AG10803 (cell line): ENCODE measurements around the gene KMT2D.
"Not testable (repeated sequence)": the region's sequence is repeated elsewhere in the genome, so short reads cannot be mapped to it uniquely, and the experiment has no call there.

Source experiments
- DNase-seq: peaks from one replicate; pipeline ENCODE4 v3.0.0; 2010; ENCODE audit warnings: low read depth
- H3K4me3 ChIP-seq: 2 replicates; pipeline ENCODE4 v1.5.1; 2011; ENCODE audit warnings: mild to moderate bottlenecking, low read length, control low read depth
- TF ChIP-seq, protein P1 (sequence below): conservative IDR thresholded peaks from 2 replicates; pipeline ENCODE4 v1.5.1; 2011; ENCODE audit warnings: mild to moderate bottlenecking, low read length, control low read depth, inconsistent platforms

The KMT2D gene

DNA sequence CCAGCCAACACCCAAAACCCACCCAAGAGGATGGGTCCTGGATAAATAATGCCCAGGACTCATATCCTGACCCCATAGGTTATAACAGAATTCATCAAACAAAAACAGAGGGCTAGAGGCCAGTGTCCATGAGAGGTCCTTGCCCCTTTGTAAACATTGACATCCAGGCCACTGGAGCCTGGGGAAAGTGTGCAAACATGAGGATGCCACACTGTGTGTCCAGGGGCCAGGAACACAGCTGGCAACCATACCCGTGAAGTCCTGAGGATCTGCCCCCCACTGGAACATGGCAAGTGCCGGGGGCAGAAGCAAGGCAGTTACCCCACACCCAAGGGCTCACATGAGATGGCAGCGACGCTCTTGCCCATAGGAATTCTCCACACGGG lies 4.2 kb upstream of the KMT2D start:
- no peak overlapping the region for H3K4me3 ChIP-seq
- TF ChIP-seq, protein P1, sequence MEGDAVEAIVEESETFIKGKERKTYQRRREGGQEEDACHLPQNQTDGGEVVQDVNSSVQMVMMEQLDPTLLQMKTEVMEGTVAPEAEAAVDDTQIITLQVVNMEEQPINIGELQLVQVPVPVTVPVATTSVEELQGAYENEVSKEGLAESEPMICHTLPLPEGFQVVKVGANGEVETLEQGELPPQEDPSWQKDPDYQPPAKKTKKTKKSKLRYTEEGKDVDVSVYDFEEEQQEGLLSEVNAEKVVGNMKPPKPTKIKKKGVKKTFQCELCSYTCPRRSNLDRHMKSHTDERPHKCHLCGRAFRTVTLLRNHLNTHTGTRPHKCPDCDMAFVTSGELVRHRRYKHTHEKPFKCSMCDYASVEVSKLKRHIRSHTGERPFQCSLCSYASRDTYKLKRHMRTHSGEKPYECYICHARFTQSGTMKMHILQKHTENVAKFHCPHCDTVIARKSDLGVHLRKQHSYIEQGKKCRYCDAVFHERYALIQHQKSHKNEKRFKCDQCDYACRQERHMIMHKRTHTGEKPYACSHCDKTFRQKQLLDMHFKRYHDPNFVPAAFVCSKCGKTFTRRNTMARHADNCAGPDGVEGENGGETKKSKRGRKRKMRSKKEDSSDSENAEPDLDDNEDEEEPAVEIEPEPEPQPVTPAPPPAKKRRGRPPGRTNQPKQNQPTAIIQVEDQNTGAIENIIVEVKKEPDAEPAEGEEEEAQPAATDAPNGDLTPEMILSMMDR: no peak
- DNase-seq: no peak

DNA sequence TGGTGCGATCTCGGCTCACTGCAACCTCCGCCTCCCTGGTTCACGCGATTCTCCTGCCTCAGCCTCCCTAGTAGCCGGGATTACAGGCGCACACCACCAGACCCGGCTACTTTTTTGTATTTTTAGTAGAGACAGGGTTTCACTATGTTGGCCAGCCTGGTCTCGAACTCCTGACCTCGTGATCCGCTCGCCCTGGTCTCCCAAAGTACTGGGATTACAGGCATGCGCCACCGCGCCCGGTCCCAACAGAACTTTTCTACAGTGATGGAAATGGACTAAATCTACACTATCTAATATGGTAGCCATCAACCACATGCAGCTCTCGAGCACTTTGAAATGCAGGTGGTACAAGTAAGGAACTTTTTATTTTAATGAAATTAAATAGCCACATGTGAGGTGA lies 1.3 kb upstream of the KMT2D start:
- not testable (repeated sequence) for H3K4me3 ChIP-seq, DNase-seq

DNA sequence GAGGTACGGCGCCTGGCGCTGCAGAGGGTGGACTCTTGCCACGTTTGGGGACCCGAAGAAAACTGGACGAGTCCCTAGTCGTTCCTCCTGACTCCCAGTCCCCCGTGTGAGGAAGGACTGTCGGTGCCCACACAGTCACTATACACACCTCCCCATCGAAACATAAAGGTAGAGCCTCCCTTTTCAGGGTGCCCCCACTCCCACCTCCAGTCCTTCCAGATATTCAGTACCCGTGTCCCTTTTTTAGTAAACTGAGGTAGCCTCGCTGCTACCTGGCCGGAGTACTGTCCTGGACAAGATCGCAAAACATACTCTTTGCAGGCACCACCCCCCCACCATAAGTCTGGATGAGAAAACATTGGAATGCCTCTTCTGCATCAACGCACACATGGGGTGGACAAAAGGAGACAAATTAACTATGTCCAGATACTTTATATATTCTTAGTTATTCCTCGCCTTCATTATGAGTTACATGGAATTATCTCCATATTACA lies 610 bp upstream of the KMT2D start:
- DNase-seq: no peak
- TF ChIP-seq, protein P1: no peak
- H3K4me3 ChIP-seq: peak overlapping the region; percentile 90

DNA sequence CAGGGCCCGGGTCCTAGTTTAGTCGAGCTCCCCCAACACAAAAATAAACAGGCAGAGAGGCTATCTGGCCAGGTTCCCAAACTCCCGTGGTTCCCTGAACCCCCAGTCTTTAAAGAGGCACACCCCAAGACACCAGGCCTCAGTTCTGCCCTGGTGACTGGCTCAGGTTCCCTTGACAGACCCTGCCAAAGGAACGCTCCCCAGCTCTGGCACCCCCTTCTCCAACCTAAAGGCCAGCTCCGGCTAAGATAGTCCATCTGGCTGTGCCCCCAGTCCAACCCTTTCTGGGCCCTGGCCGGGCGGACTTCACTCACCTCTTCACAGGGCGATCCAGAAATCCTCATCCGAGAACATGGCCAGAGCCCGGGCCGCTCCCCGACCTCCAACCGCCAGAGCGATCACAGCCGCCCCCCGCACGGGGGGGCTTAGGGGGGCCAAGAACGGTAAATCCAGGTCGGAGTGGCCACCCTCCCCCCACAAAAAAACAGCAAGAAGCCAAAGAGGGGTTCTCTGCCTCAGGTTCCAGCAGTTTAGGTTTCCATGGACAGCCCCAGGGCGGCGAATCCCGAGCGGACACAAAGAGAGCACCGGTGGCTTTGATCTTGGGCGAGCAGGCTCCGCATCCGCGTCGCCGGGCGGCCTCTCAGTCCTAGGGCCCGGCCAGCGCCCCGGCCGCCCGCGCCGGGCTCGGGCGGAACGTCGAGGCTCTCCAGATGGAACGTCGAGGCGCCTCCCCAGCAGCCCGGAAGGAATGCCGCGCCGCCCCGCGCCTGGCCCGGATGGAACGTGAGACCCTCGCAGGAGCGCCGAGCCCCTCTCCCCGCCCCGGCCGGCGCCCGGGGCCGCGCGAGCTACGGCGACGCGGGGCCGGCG lies 1.1 kb downstream of the KMT2D start:
- peak; percentile 15 for DNase-seq
- peak overlapping the region; percentile 90 for H3K4me3 ChIP-seq
- TF ChIP-seq, protein P1: no peak

DNA sequence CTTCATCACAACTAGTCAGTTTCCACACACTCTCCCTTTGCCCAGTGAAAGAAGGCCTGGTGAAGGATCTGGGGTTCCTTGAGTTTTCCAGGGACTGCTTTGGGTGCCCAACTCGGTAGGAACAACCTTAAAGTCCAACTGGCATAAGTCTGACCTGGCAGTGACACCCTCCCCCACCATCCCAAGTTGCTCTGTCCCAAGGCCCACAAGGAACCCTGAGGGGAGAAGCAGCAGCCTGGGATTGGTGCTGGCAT lies 1.6 kb downstream of the KMT2D start:
- DNase-seq: no peak
- H3K4me3 ChIP-seq: peak overlapping the region; percentile 90
- TF ChIP-seq, protein P1: no peak

DNA sequence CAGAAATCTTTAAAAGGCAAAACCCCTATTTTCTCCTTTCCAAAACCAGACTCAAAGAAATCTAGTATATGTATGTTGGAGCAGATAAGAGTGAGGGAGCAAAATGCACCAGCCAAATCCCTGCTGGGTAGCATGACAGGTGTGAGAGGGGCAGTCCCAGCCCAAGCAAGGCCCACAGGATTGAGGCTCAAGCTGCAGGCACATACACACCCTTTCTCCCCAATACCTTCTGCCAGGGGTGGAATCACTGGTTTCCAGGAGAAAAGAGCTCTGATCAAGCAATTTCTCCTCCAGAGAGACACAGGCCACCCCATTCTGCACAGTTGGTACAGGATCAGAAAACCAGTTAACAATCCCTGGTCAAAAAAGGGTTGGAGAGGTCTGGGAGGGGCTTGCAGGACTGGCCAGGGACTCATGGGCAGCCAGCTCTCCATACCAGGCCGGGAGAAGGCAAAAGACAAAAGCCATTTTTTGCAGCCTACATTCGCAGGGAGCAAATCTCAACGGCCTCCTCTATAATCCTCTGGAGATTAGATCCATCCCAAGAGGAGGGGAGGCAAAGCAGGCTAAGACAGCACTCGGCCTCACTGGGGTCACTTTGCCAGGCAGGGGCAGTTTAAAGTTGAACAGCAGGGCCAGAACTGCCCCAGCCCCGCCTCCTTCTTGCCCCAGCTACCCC lies 2.1 kb downstream of the KMT2D start:
- peak overlapping the region; percentile 90 for H3K4me3 ChIP-seq
- no peak for DNase-seq
- TF ChIP-seq, protein P1: no peak

DNA sequence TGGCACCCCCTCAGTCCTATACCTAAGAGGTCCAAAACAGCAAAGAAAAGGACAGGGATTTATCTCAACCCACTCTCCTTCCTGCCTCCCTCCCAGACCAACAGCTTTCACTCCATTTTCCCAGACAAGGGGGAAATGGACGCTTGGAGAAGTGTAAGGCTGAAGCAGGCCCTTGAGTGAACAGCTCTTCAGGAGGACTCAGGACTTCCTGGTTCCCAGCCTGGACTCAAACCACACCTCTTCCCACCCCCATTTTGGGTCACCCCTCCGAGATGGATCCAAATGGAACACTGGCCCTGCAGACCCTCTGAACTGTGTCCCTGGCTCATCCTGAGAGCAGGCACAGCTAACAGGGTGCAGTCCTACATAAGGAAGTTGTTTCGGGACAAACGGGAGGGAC lies 2.7 kb downstream of the KMT2D start:
- DNase-seq: no peak
- H3K4me3 ChIP-seq: peak overlapping the region; percentile 90
- TF ChIP-seq, protein P1: no peak
